Liver (tissue), 9 donors: ENCODE measurements around the gene CARD11. TPM values are rescaled to one million over a fixed set of nuclear protein-coding genes. Genes with fewer than 3 reads are reported as not detected.

Source experiments
- DNase-seq: peaks from one replicate; pipeline ENCODE4 v3.0.0-alpha.2; 2017; ENCODE audit warnings: low spot score
- H3K27ac ChIP-seq, 2 donors: one replicate each; pipeline ENCODE4 v1.7.0; 2013; ENCODE audit warnings: inconsistent platforms in 2 of 2, low read length in 2 of 2, control low read depth in 1 of 2, low read depth in 1 of 2, mild to moderate bottlenecking in 1 of 2
- H3K27me3 ChIP-seq, 4 donors: one replicate each; pipeline versions ENCODE4 v1.6.1 to v1.7.0; 2013; ENCODE audit warnings: low read length in 3 of 4, inconsistent platforms in 1 of 4, mild to moderate bottlenecking in 1 of 4, moderate library complexity in 1 of 4; ENCODE audit not compliant: control insufficient read depth in 4 of 4, insufficient read depth in 4 of 4
- H3K36me3 ChIP-seq, 4 donors: one replicate each; pipeline versions ENCODE4 v1.6.1 to v1.7.0; 2013; ENCODE audit warnings: low read length in 3 of 4, mild to moderate bottlenecking in 3 of 4, low read depth in 1 of 4, moderate library complexity in 1 of 4; ENCODE audit not compliant: control insufficient read depth in 4 of 4, insufficient read depth in 3 of 4
- H3K4me1 ChIP-seq, 4 donors: one replicate each; pipeline versions ENCODE4 v1.6.1 to v1.7.0; 2013; ENCODE audit warnings: low read length in 3 of 4, mild to moderate bottlenecking in 3 of 4, moderate library complexity in 1 of 4; ENCODE audit not compliant: control insufficient read depth in 4 of 4, insufficient read depth in 4 of 4
- H3K4me3 ChIP-seq, 3 donors: one replicate each; pipeline versions ENCODE4 v1.6.1 to v1.7.0; 2013; ENCODE audit warnings: low read length in 3 of 3, control low read depth in 1 of 3, low read depth in 1 of 3, mild to moderate bottlenecking in 1 of 3
- H3K9ac ChIP-seq, 2 donors: one replicate each; pipeline ENCODE4 v1.7.0; 2013; ENCODE audit warnings: low read length in 2 of 2, mild to moderate bottlenecking in 2 of 2, moderate library complexity in 2 of 2, control low read depth in 1 of 2, low read depth in 1 of 2
- H3K9me3 ChIP-seq, 4 donors: one replicate each; pipeline versions ENCODE4 v1.6.1 to v1.7.0; 2013; ENCODE audit warnings: low read length in 3 of 4; ENCODE audit not compliant: control insufficient read depth in 4 of 4
- ATF3 ChIP-seq: IDR thresholded peaks from 2 replicates; pipeline ENCODE4 v1.6.1; 2016; ENCODE audit warnings: antibody characterized with exemption
- CTCF ChIP-seq: fragments of 150-350 bp; IDR thresholded peaks from 2 replicates; pipeline ENCODE4 v1.5.1; 2017; ENCODE audit warnings: improper control_type of control experiment, low read depth, low read length; ENCODE audit not compliant: missing input control
- EGR1 ChIP-seq, 2 donors: IDR thresholded peaks; 2 replicates each; pipeline ENCODE4 v1.6.1; 2016 to 2018; ENCODE audit warnings: antibody characterized with exemption in 2 of 2, low read depth in 2 of 2
- FOXA1 ChIP-seq: IDR thresholded peaks from 2 replicates; pipeline ENCODE4 v1.6.1; 2016; ENCODE audit warnings: antibody characterized with exemption
- FOXA2 ChIP-seq: IDR thresholded peaks from 2 replicates; pipeline ENCODE4 v1.6.1; 2016; ENCODE audit warnings: antibody characterized with exemption
- GABPA ChIP-seq, 2 donors: IDR thresholded peaks in 1 of 2; conservative IDR thresholded peaks in 1 of 2; 2 replicates each; pipeline ENCODE4 v1.6.1; 2016; ENCODE audit warnings: antibody characterized with exemption in 2 of 2, mild to moderate bottlenecking in 1 of 2, moderate library complexity in 1 of 2
- HNF4A ChIP-seq, 2 donors: conservative IDR thresholded peaks; 2 replicates each; pipeline ENCODE4 v1.6.1; 2016; ENCODE audit warnings: antibody characterized with exemption in 2 of 2, mild to moderate bottlenecking in 2 of 2
- HNF4G ChIP-seq: IDR thresholded peaks from 2 replicates; pipeline ENCODE4 v1.6.1; 2016; ENCODE audit warnings: antibody characterized with exemption
- JUND ChIP-seq, 2 donors: IDR thresholded peaks; 2 replicates each; pipeline ENCODE4 v1.6.1; 2016; ENCODE audit warnings: antibody characterized with exemption in 2 of 2
- MAX ChIP-seq: IDR thresholded peaks from 2 replicates; pipeline ENCODE4 v1.6.1; 2016; ENCODE audit warnings: antibody characterized with exemption
- NR2F2 ChIP-seq: IDR thresholded peaks from 2 replicates; pipeline ENCODE4 v1.6.1; 2016; ENCODE audit warnings: antibody characterized with exemption
- RAD21 ChIP-seq, 2 donors: IDR thresholded peaks; 2 replicates each; pipeline ENCODE4 v1.6.1; 2016; ENCODE audit warnings: antibody characterized with exemption in 2 of 2, mild to moderate bottlenecking in 2 of 2
- RXRA ChIP-seq, 2 donors: IDR thresholded peaks; 2 replicates each; pipeline ENCODE4 v1.6.1; 2017 to 2018; ENCODE audit warnings: antibody characterized with exemption in 2 of 2, mild to moderate bottlenecking in 1 of 2
- SP1 ChIP-seq: IDR thresholded peaks from 2 replicates; pipeline ENCODE4 v1.6.1; 2018; ENCODE audit warnings: antibody characterized with exemption, mild to moderate bottlenecking
- TAF1 ChIP-seq: conservative IDR thresholded peaks from 2 replicates; pipeline ENCODE4 v1.6.1; 2016; ENCODE audit warnings: antibody characterized with exemption, mild to moderate bottlenecking
- YY1 ChIP-seq: IDR thresholded peaks from 2 replicates; pipeline ENCODE4 v1.6.1; 2016; ENCODE audit warnings: antibody characterized with exemption, mild to moderate bottlenecking
- WGBS: extraction: QIAGEN DNeasy Blood & Tissue Kit; methylation state at CpG from one replicate; pipeline ENCODE4 v1.1.7; 2013; 5-methylcytosine and 5-hydroxymethylcytosine counted together
- polyA plus RNA-seq, 2 donors: library from polyadenylated mRNA; stranded (reverse) in 1 of 2; unstranded in 1 of 2; fragments of 200-250 nt in 1 of 2; fragments of >200 nt in 1 of 2; fragmentation: Nextera tagmentation in 1 of 2; extraction: Ambion mirVana in 1 of 2; gene quantifications; one replicate each; pipeline versions ENCODE4 v1.2.1 to v1.2.3, GENCODE V29; 2013 to 2015
- total RNA-seq, 2 donors: library from RNA; depleted of rRNA; stranded (reverse); fragments of >200 nt; gene quantifications; one replicate each; pipeline ENCODE4 v1.2.3, GENCODE V29; 2014
- TF ChIP-seq, protein P1 (sequence below): IDR thresholded peaks from 2 replicates; pipeline ENCODE4 v1.6.1; 2016; ENCODE audit warnings: antibody characterized with exemption
- TF ChIP-seq, protein P2 (sequence below): IDR thresholded peaks from 2 replicates; pipeline ENCODE4 v1.6.1; 2016; ENCODE audit warnings: antibody characterized with exemption, mild to moderate bottlenecking
- donor health status: healthy.
- donor health status: healthy.
- donor health status: healthy.
- donor health status: healthy.
- donor health status: healthy.

Gene CARD11
- total and polyA plus RNA-seq, 4 donors = 0.42 to 1.3 (median 0.83) TPM

GRCh38 chr7:2873146-2873545, 170.5 kb downstream of the CARD11 start:
- Histone ChIP-seq H3K27me3 (no peaks in the 10 kb centered on the region), H3K27ac (peak overlapping the region in 1 of 2 donors; percentile 36), H3K9me3 (no peaks in the 10 kb centered on the region), H3K9ac (no peak overlapping the region), H3K4me3 (no peak overlapping the region), H3K4me1 (no peaks in the 10 kb centered on the region), H3K36me3 (no peaks in the 10 kb centered on the region)
- TF ChIP-seq JUND (IDR thresholded peaks at IDR 0.05) = no peak
- TF ChIP-seq SP1 = no peak
- TF ChIP-seq FOXA2 = no peak
- no peak for TF ChIP-seq HNF4A (conservative IDR thresholded peaks at IDR 0.05)
- TF ChIP-seq FOXA1 = no peak
- no peak for TF ChIP-seq RXRA (IDR thresholded peaks at IDR 0.05)
- TF ChIP-seq TAF1 = no peak
- no peak for DNase-seq
- WGBS = 67% methylated on average over 10 of the region's 10 CpGs

DNA sequence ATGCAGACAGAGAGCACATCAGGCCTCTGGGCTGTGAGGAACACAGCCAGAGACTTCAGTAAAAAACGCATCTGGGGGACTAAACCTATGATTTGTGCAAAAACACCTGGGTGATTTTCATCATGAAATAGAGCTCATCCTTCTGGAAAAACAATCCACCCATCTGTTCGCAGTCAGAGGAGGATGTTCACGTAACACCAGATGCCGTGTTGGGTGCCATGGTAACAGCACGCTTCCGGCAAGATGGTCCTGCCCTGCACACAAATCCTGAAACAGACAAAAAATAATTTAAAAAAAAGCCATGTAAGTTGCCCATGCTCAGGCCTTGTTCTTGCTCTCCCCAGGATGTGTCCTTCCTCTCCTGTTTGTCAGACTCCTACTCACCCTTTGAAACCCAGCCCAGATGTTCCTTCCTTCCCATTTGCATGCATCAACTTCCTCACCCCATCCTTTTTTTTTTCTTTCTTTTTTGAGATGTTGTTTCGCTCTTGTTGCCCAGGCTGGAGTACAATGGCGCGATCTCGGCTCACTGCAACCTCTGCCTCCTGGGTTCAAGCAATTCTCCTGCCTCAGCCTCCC, 171.3 kb downstream of the CARD11 start:
- H3K27ac ChIP-seq = no peak overlapping the region
- no peaks in the 10 kb centered on the region for H3K27me3 ChIP-seq
- WGBS = 94% methylated on average over 10 of the region's 10 CpGs
- H3K36me3 ChIP-seq = no peaks in the 10 kb centered on the region
- no peak for TF ChIP-seq GABPA (IDR thresholded peaks at IDR 0.05 in 1 of 2, conservative IDR thresholded peaks at IDR 0.05 in 1 of 2)
- TF ChIP-seq, protein P1, sequence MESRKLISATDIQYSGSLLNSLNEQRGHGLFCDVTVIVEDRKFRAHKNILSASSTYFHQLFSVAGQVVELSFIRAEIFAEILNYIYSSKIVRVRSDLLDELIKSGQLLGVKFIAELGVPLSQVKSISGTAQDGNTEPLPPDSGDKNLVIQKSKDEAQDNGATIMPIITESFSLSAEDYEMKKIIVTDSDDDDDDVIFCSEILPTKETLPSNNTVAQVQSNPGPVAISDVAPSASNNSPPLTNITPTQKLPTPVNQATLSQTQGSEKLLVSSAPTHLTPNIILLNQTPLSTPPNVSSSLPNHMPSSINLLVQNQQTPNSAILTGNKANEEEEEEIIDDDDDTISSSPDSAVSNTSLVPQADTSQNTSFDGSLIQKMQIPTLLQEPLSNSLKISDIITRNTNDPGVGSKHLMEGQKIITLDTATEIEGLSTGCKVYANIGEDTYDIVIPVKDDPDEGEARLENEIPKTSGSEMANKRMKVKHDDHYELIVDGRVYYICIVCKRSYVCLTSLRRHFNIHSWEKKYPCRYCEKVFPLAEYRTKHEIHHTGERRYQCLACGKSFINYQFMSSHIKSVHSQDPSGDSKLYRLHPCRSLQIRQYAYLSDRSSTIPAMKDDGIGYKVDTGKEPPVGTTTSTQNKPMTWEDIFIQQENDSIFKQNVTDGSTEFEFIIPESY = no peak
- TF ChIP-seq CTCF = no peak
- no peak for TF ChIP-seq FOXA2
- TF ChIP-seq RAD21 (IDR thresholded peaks at IDR 0.05) = no peak
- TF ChIP-seq JUND (IDR thresholded peaks at IDR 0.05) = no peak
- no peak for TF ChIP-seq YY1
- TF ChIP-seq SP1 = no peak
- no peak for TF ChIP-seq MAX
- TF ChIP-seq TAF1 = no peak
- TF ChIP-seq, protein P2, sequence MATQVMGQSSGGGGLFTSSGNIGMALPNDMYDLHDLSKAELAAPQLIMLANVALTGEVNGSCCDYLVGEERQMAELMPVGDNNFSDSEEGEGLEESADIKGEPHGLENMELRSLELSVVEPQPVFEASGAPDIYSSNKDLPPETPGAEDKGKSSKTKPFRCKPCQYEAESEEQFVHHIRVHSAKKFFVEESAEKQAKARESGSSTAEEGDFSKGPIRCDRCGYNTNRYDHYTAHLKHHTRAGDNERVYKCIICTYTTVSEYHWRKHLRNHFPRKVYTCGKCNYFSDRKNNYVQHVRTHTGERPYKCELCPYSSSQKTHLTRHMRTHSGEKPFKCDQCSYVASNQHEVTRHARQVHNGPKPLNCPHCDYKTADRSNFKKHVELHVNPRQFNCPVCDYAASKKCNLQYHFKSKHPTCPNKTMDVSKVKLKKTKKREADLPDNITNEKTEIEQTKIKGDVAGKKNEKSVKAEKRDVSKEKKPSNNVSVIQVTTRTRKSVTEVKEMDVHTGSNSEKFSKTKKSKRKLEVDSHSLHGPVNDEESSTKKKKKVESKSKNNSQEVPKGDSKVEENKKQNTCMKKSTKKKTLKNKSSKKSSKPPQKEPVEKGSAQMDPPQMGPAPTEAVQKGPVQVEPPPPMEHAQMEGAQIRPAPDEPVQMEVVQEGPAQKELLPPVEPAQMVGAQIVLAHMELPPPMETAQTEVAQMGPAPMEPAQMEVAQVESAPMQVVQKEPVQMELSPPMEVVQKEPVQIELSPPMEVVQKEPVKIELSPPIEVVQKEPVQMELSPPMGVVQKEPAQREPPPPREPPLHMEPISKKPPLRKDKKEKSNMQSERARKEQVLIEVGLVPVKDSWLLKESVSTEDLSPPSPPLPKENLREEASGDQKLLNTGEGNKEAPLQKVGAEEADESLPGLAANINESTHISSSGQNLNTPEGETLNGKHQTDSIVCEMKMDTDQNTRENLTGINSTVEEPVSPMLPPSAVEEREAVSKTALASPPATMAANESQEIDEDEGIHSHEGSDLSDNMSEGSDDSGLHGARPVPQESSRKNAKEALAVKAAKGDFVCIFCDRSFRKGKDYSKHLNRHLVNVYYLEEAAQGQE = no peak
- no peak for TF ChIP-seq FOXA1
- no peak for TF ChIP-seq EGR1 (IDR thresholded peaks at IDR 0.05; ENCODE audit: low read depth in 2 of 2)
- no peak for TF ChIP-seq RXRA (IDR thresholded peaks at IDR 0.05)
- TF ChIP-seq HNF4A (conservative IDR thresholded peaks at IDR 0.05) = no peak
- no peak for TF ChIP-seq HNF4G
- no peak for TF ChIP-seq NR2F2
- TF ChIP-seq ATF3 = no peak
- no peak overlapping the region for H3K4me3 ChIP-seq
- no peak for DNase-seq
- H3K9me3 ChIP-seq = no peaks in the 10 kb centered on the region
- H3K9ac ChIP-seq = no peak overlapping the region
- H3K4me1 ChIP-seq = no peaks in the 10 kb centered on the region
